Brain microvascular endothelial cell (primary cell): ENCODE measurements around the gene SPSB1.

Experiments
- DNase-seq: peaks from one replicate; pipeline ENCODE4 v3.0.0-alpha.2; 2020
- H3K27ac ChIP-seq: fragments of 250-450 bp; sonication (Bioruptor Pico); 2 replicates; pipeline ENCODE4 v1.5.1; 2020; ENCODE audit warnings: mild to moderate bottlenecking, moderate library complexity
- H3K27me3 ChIP-seq: fragments of 250-450 bp; sonication (Bioruptor Pico); replicated peaks from 2 replicates; pipeline ENCODE4 v1.5.1; 2020; ENCODE audit warnings: mild to moderate bottlenecking
- H3K36me3 ChIP-seq: fragments of 250-450 bp; sonication (Bioruptor Pico); replicated peaks from 2 replicates; pipeline ENCODE4 v1.5.1; 2020; ENCODE audit warnings: mild to moderate bottlenecking
- H3K4me3 ChIP-seq: 2 replicates; pipeline ENCODE4 v1.5.1; 2011; ENCODE audit warnings: low read depth, mild to moderate bottlenecking, control low read depth, low read length, moderate library complexity
- CTCF ChIP-seq: IDR thresholded peaks from 2 replicates; pipeline ENCODE4 v1.5.1; 2011; ENCODE audit warnings: low read depth, mild to moderate bottlenecking, moderate library complexity, low read length, control low read depth, inconsistent platforms; ENCODE audit errors: missing control alignments
- in situ Hi-C: cut with HindIII; loops from 2 replicates; pipeline ENCODE4 v1.10.0; 2017; ENCODE audit warnings: low sequenced_read_pairs, low pct_ligation_motif_present

The SPSB1 gene

GRCh38 chr1:9293241-9293532 lies 493 bp downstream of the SPSB1 start:
- no peak for TF ChIP-seq CTCF
- no peaks in the 10 kb centered on the region for H3K27me3 ChIP-seq
- no peaks in the 10 kb centered on the region for H3K36me3 ChIP-seq
- in situ Hi-C loops = no loop called here
- H3K27ac ChIP-seq = peak overlapping the region; percentile 44
- DNase-seq = no peak
- H3K4me3 ChIP-seq = peak overlapping the region; percentile 97

GRCh38 chr1:9293533-9294404 lies 1.1 kb downstream of the SPSB1 start:
- TF ChIP-seq CTCF = no peak
- H3K36me3 ChIP-seq = no peaks in the 10 kb centered on the region
- peak overlapping the region; percentile 44 for H3K27ac ChIP-seq
- H3K27me3 ChIP-seq = no peaks in the 10 kb centered on the region
- H3K4me3 ChIP-seq = peak overlapping the region; percentile 97
- DNase-seq = peak; percentile 22
- in situ Hi-C loops = no loop called here

- DNase-seq = peak; percentile 53
- H3K27me3 ChIP-seq = no peaks in the 10 kb centered on the region
- H3K27ac ChIP-seq = peak overlapping the region; percentile 1
- H3K36me3 ChIP-seq = no peaks in the 10 kb centered on the region
- peak overlapping the region; percentile 97 for H3K4me3 ChIP-seq
- in situ Hi-C loops = no loop called here
- TF ChIP-seq CTCF = no peak
Measured at GRCh38 chr1:9294405-9294773, 1.7 kb downstream of the SPSB1 start.

GRCh38 chr1:9294910-9295636 lies 2.4 kb downstream of the SPSB1 start:
- TF ChIP-seq CTCF = peak; percentile 37
- Histone ChIP-seq H3K27ac (no peak overlapping the region), H3K4me3 (peak overlapping the region; percentile 97), H3K36me3 (no peaks in the 10 kb centered on the region), H3K27me3 (no peaks in the 10 kb centered on the region)
- peak; percentile 45 for DNase-seq
- in situ Hi-C loops = no loop called here

- DNase-seq = no peak
- Histone ChIP-seq H3K36me3 (peaks cover 3% of the 10 kb centered on the region), H3K27me3 (no peaks in the 10 kb centered on the region), H3K4me3 (no peak overlapping the region), H3K27ac (no peak overlapping the region)
- in situ Hi-C loops = no loop called here
- TF ChIP-seq CTCF = no peak
Measured at GRCh38 chr1:9295884-9296283, 3.2 kb downstream of the SPSB1 start.

GRCh38 chr1:9296850-9297249 lies 4.2 kb downstream of the SPSB1 start:
- TF ChIP-seq CTCF = no peak
- in situ Hi-C loops = no loop called here
- Histone ChIP-seq H3K27ac (no peak overlapping the region), H3K4me3 (no peak overlapping the region), H3K27me3 (no peaks in the 10 kb centered on the region), H3K36me3 (peaks cover 7% of the 10 kb centered on the region)
- no peak for DNase-seq
